Activated T-cell treated with anti-CD3 and anti-CD28 coated beads, Interleukin-2, amount 50 U/mL, for 4 hours (primary cell): ENCODE data around the gene ATRN. TPM values are rescaled to one million over a fixed set of nuclear protein-coding genes. Genes with fewer than 3 reads are reported as not detected.
"Not testable (repeated sequence)": the region's sequence is repeated elsewhere in the genome, so short reads cannot be mapped to it uniquely, and the experiment has no call there.

Source experiments
- ATAC-seq, 2 donors: fragments of 200-7000 bp; cut with Tn5 transposase; one replicate each; pipeline ENCODE4 v1.10.0; 2021
- DNase-seq: peaks from one replicate; pipeline ENCODE4 v3.0.0-alpha.2; 2020
- H3K27me3 Mint-ChIP-seq: one replicate; pipeline ENCODE4 v1.8.0; 2021; ENCODE audit warnings: low read depth, mixed read lengths
- H3K36me3 Mint-ChIP-seq: one replicate; pipeline ENCODE4 v1.8.0; 2022; ENCODE audit warnings: mixed read lengths; ENCODE audit not compliant: insufficient read depth
- H3K4me1 Mint-ChIP-seq: one replicate; pipeline ENCODE4 v1.8.0; 2021; ENCODE audit warnings: low read depth, mixed read lengths
- H3K4me3 Mint-ChIP-seq: one replicate; pipeline ENCODE4 v1.8.0; 2021; ENCODE audit warnings: mild to moderate bottlenecking, moderate library complexity, mixed read lengths
- H3K9me3 Mint-ChIP-seq: one replicate; pipeline ENCODE4 v1.8.0; 2021; ENCODE audit warnings: mixed read lengths
- total RNA-seq, 3 donors: library from RNA; stranded (reverse); gene quantifications; one replicate each; pipeline ENCODE4 v1.2.1, GENCODE V29; 2021

ATRN gene
- total RNA-seq, 3 donors from 2014 or later, result 12.3 to 12.5 (median 12.3) TPM

DNA sequence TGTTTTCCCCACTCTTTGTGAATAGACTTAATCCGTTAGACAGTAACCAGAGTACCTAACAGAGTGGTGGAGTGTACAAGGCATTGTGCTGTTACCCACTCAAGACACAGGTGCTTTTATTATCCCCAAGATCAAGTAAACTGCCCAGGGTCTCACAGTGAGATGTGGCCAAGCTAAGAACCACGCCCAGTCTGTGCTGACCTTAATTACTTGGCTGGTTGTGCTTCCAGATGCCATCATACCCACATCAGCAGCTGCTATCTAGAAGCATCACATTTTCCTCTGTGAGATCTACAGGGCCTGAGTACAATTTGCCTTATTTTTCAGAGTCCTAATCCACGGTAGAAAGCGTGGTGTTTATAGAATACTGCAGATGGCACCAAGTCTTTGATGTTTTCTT lies 122.1 kb downstream of the ATRN start:
- Mint-ChIP-seq H3K9me3 (no peaks in the 10 kb centered on the region), H3K36me3 (peaks cover 58% of the 10 kb centered on the region), H3K4me1 (no peaks in the 10 kb centered on the region), H3K4me3 (no peak overlapping the region), H3K27me3 (no peaks in the 10 kb centered on the region)
- ATAC-seq (no peak), DNase-seq (no peak)

- Mint-ChIP-seq H3K27me3 (no peaks in the 10 kb centered on the region), H3K4me1 (no peaks in the 10 kb centered on the region), H3K9me3 (no peaks in the 10 kb centered on the region), H3K4me3 (no peak overlapping the region), H3K36me3 (peaks cover 61% of the 10 kb centered on the region)
- ATAC-seq, result no peak
- DNase-seq, result no peak
Observed at GRCh38 chr20:3595541-3595940, 124.7 kb downstream of the ATRN start.

- DNase-seq, result no peak
- no peaks in the 10 kb centered on the region for H3K27me3 Mint-ChIP-seq
- H3K4me1 Mint-ChIP-seq, result no peaks in the 10 kb centered on the region
- H3K9me3 Mint-ChIP-seq, result no peaks in the 10 kb centered on the region
- H3K4me3 Mint-ChIP-seq, result no peak overlapping the region
- H3K36me3 Mint-ChIP-seq, result peaks cover 47% of the 10 kb centered on the region
- ATAC-seq, result no peak
Observed at GRCh38 chr20:3603108-3603507, 132.3 kb downstream of the ATRN start.

GRCh38 chr20:3605386-3605886 lies 134.6 kb downstream of the ATRN start:
- H3K27me3 Mint-ChIP-seq, DNase-seq, ATAC-seq, H3K4me3 Mint-ChIP-seq, H3K4me1 Mint-ChIP-seq, H3K9me3 Mint-ChIP-seq: not testable (repeated sequence)
- peaks cover 46% of the 10 kb centered on the region for H3K36me3 Mint-ChIP-seq

DNA sequence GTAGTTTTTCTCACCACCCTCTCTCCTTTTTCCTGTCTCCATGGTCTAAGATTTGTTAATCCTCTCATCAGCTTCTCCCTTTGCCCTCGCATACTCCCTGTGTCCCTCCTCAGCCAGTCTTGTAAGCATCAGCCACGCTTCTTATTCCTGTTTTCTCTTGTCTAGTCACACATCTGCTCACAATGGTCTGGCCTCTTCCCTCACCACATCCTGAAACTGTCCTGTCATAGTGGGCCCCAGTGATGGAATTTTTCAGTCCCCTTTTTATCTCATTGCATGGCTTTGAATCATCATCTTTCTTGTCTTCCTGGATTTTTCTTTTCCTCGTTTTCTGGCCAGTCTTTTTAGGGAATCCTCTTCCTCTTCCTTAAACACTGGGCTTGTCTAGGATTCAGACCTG lies 135.2 kb downstream of the ATRN start:
- Mint-ChIP-seq H3K36me3 (peaks cover 46% of the 10 kb centered on the region), H3K4me1 (no peaks in the 10 kb centered on the region), H3K27me3 (no peaks in the 10 kb centered on the region), H3K4me3 (no peak overlapping the region), H3K9me3 (no peaks in the 10 kb centered on the region)
- ATAC-seq (no peak), DNase-seq (no peak)

DNA sequence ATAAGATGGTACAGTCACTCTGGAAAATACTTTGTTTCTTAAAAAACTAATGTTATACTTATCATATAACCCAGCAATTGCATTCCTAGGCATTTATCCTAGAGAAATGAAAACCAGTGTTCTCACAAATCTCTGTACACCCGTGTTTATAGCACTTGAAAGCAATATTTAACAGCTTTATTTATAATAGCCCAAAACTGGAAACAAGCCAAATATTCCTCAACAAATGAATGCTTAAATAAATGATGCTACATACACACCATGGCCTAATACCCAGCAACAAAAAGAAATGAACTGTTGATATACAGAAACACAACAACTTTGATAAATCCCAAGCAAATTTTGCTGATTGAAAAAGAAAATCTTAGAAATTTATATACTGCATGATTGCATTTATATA lies 141.1 kb downstream of the ATRN start:
- ATAC-seq (no peak), DNase-seq (no peak)
- no peaks in the 10 kb centered on the region for H3K9me3 Mint-ChIP-seq
- peaks cover 18% of the 10 kb centered on the region for H3K36me3 Mint-ChIP-seq
- H3K27me3 Mint-ChIP-seq, result no peaks in the 10 kb centered on the region
- H3K4me1 Mint-ChIP-seq, result no peaks in the 10 kb centered on the region
- no peak overlapping the region for H3K4me3 Mint-ChIP-seq

DNA sequence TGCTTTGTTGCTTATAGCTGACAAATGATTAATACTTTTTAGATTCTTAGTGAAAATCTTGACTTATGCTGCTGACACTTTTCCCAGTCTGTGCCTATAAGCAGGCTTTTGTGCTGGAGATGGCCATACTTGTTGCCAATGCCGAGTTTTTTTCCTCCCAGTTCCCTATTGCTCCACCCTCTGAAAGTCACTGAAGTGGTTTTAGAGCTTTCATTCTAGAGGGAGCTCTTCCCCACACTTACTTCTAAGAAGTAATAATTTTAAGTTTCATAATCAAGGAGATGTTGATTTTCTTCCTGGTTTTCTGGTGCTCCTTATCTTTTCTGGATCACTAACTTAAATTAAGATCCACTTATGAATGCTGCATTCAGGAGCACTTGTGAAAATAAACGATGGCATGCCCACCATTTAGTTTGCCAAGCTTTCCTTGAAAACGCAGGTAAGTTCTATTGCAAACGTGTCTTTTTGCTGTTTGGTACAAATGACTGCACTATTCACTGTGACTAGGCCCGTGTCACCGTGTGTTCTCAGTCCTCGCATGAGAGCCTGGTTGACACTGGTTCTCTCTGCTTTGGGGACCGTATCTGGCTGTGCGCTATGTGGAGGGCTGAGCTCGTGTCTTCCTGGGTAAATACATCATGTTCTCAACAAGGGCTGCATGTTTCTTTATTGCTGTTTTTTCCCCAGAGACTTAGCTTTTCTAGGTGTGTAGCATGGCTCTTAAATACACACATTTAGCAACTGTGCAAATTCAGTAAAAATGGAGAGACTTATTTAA lies 142.2 kb downstream of the ATRN start:
- DNase-seq (no peak), ATAC-seq (no peak)
- Mint-ChIP-seq H3K9me3 (no peaks in the 10 kb centered on the region), H3K4me1 (no peaks in the 10 kb centered on the region), H3K36me3 (peaks cover 17% of the 10 kb centered on the region), H3K4me3 (no peak overlapping the region), H3K27me3 (no peaks in the 10 kb centered on the region)

- ATAC-seq (no peak), DNase-seq (no peak)
- peaks cover 20% of the 10 kb centered on the region for H3K36me3 Mint-ChIP-seq
- no peak overlapping the region for H3K4me3 Mint-ChIP-seq
- no peaks in the 10 kb centered on the region for H3K27me3 Mint-ChIP-seq
- no peaks in the 10 kb centered on the region for H3K4me1 Mint-ChIP-seq
- no peaks in the 10 kb centered on the region for H3K9me3 Mint-ChIP-seq
Observed at GRCh38 chr20:3613821-3614440, 143.1 kb downstream of the ATRN start.

- H3K4me3 Mint-ChIP-seq, result no peak overlapping the region
- peaks cover 16% of the 10 kb centered on the region for H3K36me3 Mint-ChIP-seq
- H3K27me3 Mint-ChIP-seq, result no peaks in the 10 kb centered on the region
- H3K9me3 Mint-ChIP-seq, result no peaks in the 10 kb centered on the region
- no peak for ATAC-seq
- no peak for DNase-seq
- H3K4me1 Mint-ChIP-seq, result no peaks in the 10 kb centered on the region
Observed at GRCh38 chr20:3614466-3614865, 143.6 kb downstream of the ATRN start.

DNA sequence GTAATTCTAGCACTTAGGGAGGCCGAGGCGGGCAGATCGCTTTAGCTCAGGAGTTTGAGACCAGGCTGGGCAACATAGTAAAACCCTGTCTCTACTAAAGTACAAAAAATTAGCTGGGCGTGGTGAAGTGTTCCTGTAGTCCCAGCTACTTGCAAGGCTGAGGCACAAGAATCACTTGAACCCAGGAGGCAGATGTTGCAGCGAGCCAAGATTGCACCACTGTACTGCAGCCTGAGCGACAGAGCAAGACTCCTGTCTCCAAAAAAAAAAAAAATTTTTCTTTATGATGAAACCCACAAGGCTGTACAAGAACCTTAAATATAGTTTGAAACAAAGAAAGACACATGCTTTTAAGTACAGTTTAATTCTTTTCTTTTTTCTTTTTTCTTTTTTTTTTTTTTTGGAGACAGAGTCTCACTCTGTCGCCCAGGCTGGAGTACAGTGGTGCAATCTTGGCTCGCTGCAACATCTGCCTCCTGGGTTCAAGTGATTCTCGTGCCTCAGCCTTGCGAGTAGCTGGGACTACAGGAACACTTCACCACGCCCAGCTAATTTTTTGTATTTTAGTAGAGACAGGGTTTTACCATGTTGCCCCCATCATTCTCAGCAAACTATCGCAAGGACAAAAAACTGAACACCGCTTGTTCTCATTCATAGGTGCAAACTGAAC lies 144.5 kb downstream of the ATRN start:
- H3K4me1 Mint-ChIP-seq, ATAC-seq, DNase-seq, H3K9me3 Mint-ChIP-seq, H3K4me3 Mint-ChIP-seq, H3K27me3 Mint-ChIP-seq: not testable (repeated sequence)
- H3K36me3 Mint-ChIP-seq, result peaks cover 16% of the 10 kb centered on the region

- ATAC-seq (no peak), DNase-seq (no peak)
- H3K4me3 Mint-ChIP-seq, result no peak overlapping the region
- H3K27me3 Mint-ChIP-seq, result no peaks in the 10 kb centered on the region
- H3K4me1 Mint-ChIP-seq, result no peaks in the 10 kb centered on the region
- H3K9me3 Mint-ChIP-seq, result no peaks in the 10 kb centered on the region
- H3K36me3 Mint-ChIP-seq, result peaks cover 19% of the 10 kb centered on the region
Observed at GRCh38 chr20:3616250-3616649, 145.4 kb downstream of the ATRN start.

- no peaks in the 10 kb centered on the region for H3K27me3 Mint-ChIP-seq
Observed at GRCh38 chr20:3621111-3621510, 150.3 kb downstream of the ATRN start.

GRCh38 chr20:3622406-3622805 lies 151.6 kb downstream of the ATRN start:
- DNase-seq (no peak), ATAC-seq (no peak)
- H3K27me3 Mint-ChIP-seq, result no peaks in the 10 kb centered on the region
- no peak overlapping the region for H3K4me3 Mint-ChIP-seq
- no peaks in the 10 kb centered on the region for H3K9me3 Mint-ChIP-seq
- H3K4me1 Mint-ChIP-seq, result no peaks in the 10 kb centered on the region
- H3K36me3 Mint-ChIP-seq, result peaks cover 25% of the 10 kb centered on the region

More at GRCh38 chr20:3621111-3621510, 150.3 kb downstream of the ATRN start:
- no peak overlapping the region for H3K4me3 Mint-ChIP-seq
- peaks cover 25% of the 10 kb centered on the region for H3K36me3 Mint-ChIP-seq
- no peaks in the 10 kb centered on the region for H3K4me1 Mint-ChIP-seq
- no peak for DNase-seq
- ATAC-seq, result no peak
- H3K9me3 Mint-ChIP-seq, result no peaks in the 10 kb centered on the region

DNA sequence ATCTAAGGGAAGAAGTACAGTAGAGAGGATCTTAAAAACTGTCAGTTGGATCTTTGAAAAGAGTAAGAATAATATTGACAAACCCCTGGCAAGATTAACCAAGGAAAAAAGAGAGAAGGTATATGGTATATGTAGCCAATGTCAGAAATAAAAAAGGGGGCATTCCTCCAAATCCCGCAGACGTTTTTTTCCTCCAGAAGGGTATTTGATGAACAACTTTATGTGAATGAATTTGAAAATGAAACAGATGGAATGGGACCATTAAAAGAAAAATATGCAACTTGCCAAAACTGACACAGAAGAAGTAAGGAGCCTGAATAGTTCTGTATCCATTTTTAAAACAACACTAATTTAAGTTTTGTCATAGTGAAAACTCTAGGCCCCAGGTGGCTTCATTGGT lies 156.7 kb downstream of the ATRN start:
- Mint-ChIP-seq H3K9me3 (no peaks in the 10 kb centered on the region), H3K4me1 (no peaks in the 10 kb centered on the region), H3K4me3 (no peak overlapping the region), H3K36me3 (peaks cover 31% of the 10 kb centered on the region), H3K27me3 (no peaks in the 10 kb centered on the region)
- no peak for ATAC-seq
- DNase-seq, result no peak
